ENCODE measurements around the gene PXYLP1. TPM values are rescaled to one million over a fixed set of nuclear protein-coding genes. Genes with fewer than 3 reads are reported as not detected.

Gene PXYLP1
- total RNA-seq, 2 donors from 2014 or later, result 37.7 to 53.6 TPM

GRCh38 chr3:141341536-141341935, 109.9 kb downstream of the PXYLP1 start:
- H3K27ac Mint-ChIP-seq, result no peak overlapping the region
- no peak for TF ChIP-seq CTCF (conservative IDR thresholded peaks at IDR 0.05)
- Histone ChIP-seq H3K36me3 (ENCODE audit: control insufficient read depth, insufficient read depth, low read length) (no peaks in the 10 kb centered on the region), H3K27ac (ENCODE audit: low read depth, low read length) (no peak overlapping the region), H3K4me1 (ENCODE audit: control insufficient read depth, insufficient read depth, low read length) (peaks cover 14% of the 10 kb centered on the region), H3K4me3 (ENCODE audit: low read length) (no peak overlapping the region), H3K27me3 (ENCODE audit: control insufficient read depth, insufficient read depth, low read length, poor library complexity, severe bottlenecking) (no peaks in the 10 kb centered on the region), H3K9me3 (ENCODE audit: control insufficient read depth, low read length) (peaks cover 4% of the 10 kb centered on the region), H3K9ac (ENCODE audit: extremely low read depth, low read length, poor library complexity, severe bottlenecking) (no peak overlapping the region)
- 91 to 100% methylated on average over 1 of the region's 1 CpG for WGBS, 2 experiments (ENCODE audit: insufficient coverage in 1 of 2, insufficient read length in 1 of 2)
- no peak for DNase-seq
- H3K27me3 Mint-ChIP-seq (ENCODE audit: insufficient read depth), result peaks cover 6% of the 10 kb centered on the region
- H3K9me3 Mint-ChIP-seq, result no peaks in the 10 kb centered on the region
- H3K36me3 Mint-ChIP-seq (ENCODE audit: low read depth), result no peaks in the 10 kb centered on the region
- peaks cover 27% of the 10 kb centered on the region for H3K4me1 Mint-ChIP-seq
- H3K4me3 Mint-ChIP-seq, result no peak overlapping the region

- 83 to 86% methylated on average over 4 to 5 of the region's 5 CpGs for WGBS, 2 experiments (ENCODE audit: insufficient coverage in 1 of 2, insufficient read length in 1 of 2)
- no peak overlapping the region for H3K9ac ChIP-seq (ENCODE audit: extremely low read depth, low read length, poor library complexity, severe bottlenecking)
- no peak overlapping the region for H3K4me3 Mint-ChIP-seq
- no peak for TF ChIP-seq CTCF (conservative IDR thresholded peaks at IDR 0.05)
- no peaks in the 10 kb centered on the region for H3K9me3 Mint-ChIP-seq
- no peak overlapping the region for H3K4me3 ChIP-seq (ENCODE audit: low read length)
- DNase-seq, result no peak
- H3K4me1 ChIP-seq (ENCODE audit: control insufficient read depth, insufficient read depth, low read length), result peaks cover 13% of the 10 kb centered on the region
- H3K27ac ChIP-seq (ENCODE audit: low read depth, low read length), result no peak overlapping the region
- peaks cover 6% of the 10 kb centered on the region for H3K27me3 Mint-ChIP-seq (ENCODE audit: insufficient read depth)
- H3K36me3 Mint-ChIP-seq (ENCODE audit: low read depth), result no peaks in the 10 kb centered on the region
- H3K27ac Mint-ChIP-seq, result no peak overlapping the region
- H3K27me3 ChIP-seq (ENCODE audit: control insufficient read depth, insufficient read depth, low read length, poor library complexity, severe bottlenecking), result no peaks in the 10 kb centered on the region
- H3K9me3 ChIP-seq (ENCODE audit: control insufficient read depth, low read length), result peaks cover 4% of the 10 kb centered on the region
- H3K4me1 Mint-ChIP-seq, result peaks cover 25% of the 10 kb centered on the region
- no peaks in the 10 kb centered on the region for H3K36me3 ChIP-seq (ENCODE audit: control insufficient read depth, insufficient read depth, low read length)
Observed at GRCh38 chr3:141342386-141342785, 110.8 kb downstream of the PXYLP1 start.

- H3K27me3 Mint-ChIP-seq (ENCODE audit: insufficient read depth), result peaks cover 6% of the 10 kb centered on the region
- Histone ChIP-seq H3K9ac (ENCODE audit: extremely low read depth, low read length, poor library complexity, severe bottlenecking) (no peak overlapping the region), H3K27ac (ENCODE audit: low read depth, low read length) (no peak overlapping the region), H3K27me3 (ENCODE audit: control insufficient read depth, insufficient read depth, low read length, poor library complexity, severe bottlenecking) (no peaks in the 10 kb centered on the region), H3K9me3 (ENCODE audit: control insufficient read depth, low read length) (peaks cover 4% of the 10 kb centered on the region), H3K4me3 (ENCODE audit: low read length) (no peak overlapping the region), H3K4me1 (ENCODE audit: control insufficient read depth, insufficient read depth, low read length) (peaks cover 17% of the 10 kb centered on the region), H3K36me3 (ENCODE audit: control insufficient read depth, insufficient read depth, low read length) (no peaks in the 10 kb centered on the region)
- H3K27ac Mint-ChIP-seq, result no peak overlapping the region
- H3K4me1 Mint-ChIP-seq, result peaks cover 27% of the 10 kb centered on the region
- no peak overlapping the region for H3K4me3 Mint-ChIP-seq
- 78 to 97% methylated on average over 1 to 2 of the region's 2 CpGs for WGBS, 2 experiments (ENCODE audit: insufficient coverage in 1 of 2, insufficient read length in 1 of 2)
- no peak for DNase-seq
- TF ChIP-seq CTCF (conservative IDR thresholded peaks at IDR 0.05), result no peak
- H3K9me3 Mint-ChIP-seq, result no peaks in the 10 kb centered on the region
- H3K36me3 Mint-ChIP-seq (ENCODE audit: low read depth), result no peaks in the 10 kb centered on the region
Observed at GRCh38 chr3:141343077-141343476, 111.5 kb downstream of the PXYLP1 start.

Measured in endodermal cell (in vitro differentiated cells).